NCI-H2029 treated with DMSO at 0.1 percent for 48 hours (cell line): ENCODE results near the gene BEST1.
"Not testable (repeated sequence)": the region's sequence is repeated elsewhere in the genome, so short reads cannot be mapped to it uniquely, and the experiment has no call there.

ENCODE experiments used
- DNase-seq: peaks from one replicate; lab custom pipeline; 2025; lab: John Stamatoyannopoulos, UW

BEST1 gene

GRCh38 chr11:61949169-61950034 lies 749 bp upstream of the BEST1 start:
- DNase-seq, result peak; percentile 45

DNA sequence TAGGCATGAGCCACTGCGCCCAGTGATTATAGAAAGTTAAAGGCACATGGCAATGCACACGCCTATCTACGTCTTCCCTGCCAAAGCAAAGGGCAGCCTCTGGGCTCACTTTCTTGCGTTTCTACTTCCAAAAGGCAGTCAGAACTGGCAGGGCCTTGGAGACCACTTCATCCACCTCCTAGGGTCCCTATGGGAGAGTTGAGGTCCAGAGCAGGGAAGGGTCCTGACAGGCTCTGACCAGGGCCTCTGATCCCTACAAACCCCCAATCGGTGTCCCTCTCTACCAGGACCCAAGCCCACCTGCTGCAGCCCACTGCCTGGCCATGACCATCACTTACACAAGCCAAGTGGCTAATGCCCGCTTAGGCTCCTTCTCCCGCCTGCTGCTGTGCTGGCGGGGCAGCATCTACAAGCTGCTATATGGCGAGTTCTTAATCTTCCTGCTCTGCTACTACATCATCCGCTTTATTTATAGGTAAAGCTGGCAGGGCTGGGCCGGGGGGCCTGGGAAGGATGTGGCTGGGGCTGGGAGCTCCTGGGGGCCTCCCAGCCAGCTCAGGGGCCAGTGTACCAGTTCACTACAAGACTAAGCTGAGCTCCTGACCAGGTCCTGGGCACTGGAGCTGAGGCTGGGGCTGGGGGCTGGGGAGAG lies 1.5 kb downstream of the BEST1 start:
- no peak for DNase-seq

GRCh38 chr11:61952882-61953281 lies 2.7 kb downstream of the BEST1 start:
- DNase-seq, result no peak

- DNase-seq, result not testable (repeated sequence)
These were observed 3.5 kb downstream of the BEST1 start for GRCh38 chr11:61953632-61954031.

DNA sequence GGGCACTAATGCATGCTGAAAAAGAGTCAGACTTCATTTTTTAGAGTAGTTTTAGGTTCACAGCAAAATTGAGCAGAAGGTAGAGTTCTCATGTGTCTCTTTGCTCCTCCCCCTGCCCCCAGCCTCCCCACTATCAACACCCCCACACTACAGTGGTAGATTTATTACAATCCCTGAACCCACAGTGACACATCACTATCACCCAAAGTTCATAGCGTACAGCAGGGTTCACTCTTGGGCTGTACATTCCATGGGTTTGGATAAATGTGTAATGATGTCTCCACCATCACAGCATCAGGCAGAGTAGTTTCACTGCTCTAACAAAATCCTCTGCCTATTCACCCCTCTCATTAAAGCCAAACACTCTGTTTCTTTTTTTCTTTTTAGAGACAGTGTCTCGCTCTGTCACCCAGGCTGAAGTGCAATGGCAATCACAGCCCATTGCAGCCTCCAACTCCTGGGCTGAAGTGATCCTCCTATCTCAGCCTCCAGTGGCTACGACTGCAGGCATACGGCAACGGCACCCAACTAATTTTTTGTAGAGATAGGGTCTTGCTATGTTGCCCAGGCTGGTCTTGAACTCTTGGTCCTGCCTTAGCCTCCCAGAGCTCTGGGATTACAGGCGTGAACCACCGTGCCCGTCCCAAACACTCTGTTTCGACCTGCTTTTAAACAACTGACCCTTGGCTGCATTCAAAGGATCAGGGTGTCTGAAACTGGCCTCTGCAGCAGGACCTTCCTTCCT lies 4.1 kb downstream of the BEST1 start:
- DNase-seq, result no peak

DNA sequence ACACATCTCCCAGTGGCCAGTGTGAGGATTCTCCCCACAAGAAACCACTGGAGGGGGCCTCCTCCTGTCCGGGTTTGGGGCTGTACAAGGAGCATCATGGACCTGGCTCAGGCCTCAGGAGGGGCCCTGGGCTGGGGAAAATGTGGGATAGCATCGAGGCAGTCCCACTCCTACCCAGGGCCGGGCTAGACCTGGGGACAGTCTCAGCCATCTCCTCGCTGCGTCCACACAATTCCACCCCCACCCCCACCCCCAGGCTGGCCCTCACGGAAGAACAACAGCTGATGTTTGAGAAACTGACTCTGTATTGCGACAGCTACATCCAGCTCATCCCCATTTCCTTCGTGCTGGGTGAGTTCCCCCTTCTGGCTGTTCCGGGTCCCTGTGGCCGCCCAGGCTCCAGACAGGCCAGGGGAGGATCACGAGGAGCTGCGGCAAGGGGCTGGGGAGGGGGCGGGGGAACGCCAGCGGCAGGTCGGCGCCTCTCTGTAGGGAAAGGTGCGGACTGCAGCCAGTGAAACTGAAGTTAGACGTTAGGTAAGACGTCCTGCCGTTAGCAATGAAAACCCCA lies 4.8 kb downstream of the BEST1 start:
- DNase-seq, result no peak

GRCh38 chr11:61955422-61956135 lies 5.4 kb downstream of the BEST1 start:
- no peak for DNase-seq

GRCh38 chr11:61956191-61957020 lies 6.3 kb downstream of the BEST1 start:
- DNase-seq, result no peak

DNA sequence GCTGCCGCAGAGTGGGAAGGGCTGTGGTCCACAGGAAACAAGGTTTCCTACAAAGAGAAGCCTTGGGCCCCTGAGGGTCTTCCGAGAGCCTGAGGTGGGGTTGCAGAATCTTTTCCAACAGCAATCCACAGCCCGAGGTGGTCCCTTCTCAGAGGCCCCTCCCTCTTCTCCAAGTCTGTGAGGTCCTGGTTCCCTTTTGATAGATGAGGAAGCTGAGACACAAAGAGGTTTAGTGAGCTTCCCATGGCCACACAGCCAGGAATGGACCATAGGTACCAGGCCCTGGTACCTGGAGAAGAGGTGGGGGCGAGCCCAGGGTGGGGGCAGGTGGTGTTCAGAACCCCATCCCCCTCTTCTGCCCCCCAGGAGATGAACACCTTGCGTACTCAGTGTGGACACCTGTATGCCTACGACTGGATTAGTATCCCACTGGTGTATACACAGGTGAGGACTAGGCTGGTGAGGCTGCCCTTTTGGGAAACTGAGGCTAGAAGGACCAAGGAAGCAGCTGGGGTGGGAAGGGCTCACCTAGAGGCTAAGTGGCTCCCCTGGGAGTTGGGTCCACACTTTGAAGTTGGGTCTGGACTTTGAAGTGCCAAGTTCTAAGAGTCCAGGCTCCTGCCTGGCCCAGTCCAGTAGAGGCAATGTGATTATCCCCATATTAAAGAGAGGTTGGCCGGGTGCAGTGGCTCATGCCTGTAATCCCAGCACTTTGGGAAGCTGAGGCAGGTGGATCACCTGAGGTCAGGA lies 7.0 kb downstream of the BEST1 start:
- no peak for DNase-seq

GRCh38 chr11:61958590-61958989 lies 8.4 kb downstream of the BEST1 start:
- no peak for DNase-seq

GRCh38 chr11:61959114-61959513 lies 9.0 kb downstream of the BEST1 start:
- no peak for DNase-seq

DNA sequence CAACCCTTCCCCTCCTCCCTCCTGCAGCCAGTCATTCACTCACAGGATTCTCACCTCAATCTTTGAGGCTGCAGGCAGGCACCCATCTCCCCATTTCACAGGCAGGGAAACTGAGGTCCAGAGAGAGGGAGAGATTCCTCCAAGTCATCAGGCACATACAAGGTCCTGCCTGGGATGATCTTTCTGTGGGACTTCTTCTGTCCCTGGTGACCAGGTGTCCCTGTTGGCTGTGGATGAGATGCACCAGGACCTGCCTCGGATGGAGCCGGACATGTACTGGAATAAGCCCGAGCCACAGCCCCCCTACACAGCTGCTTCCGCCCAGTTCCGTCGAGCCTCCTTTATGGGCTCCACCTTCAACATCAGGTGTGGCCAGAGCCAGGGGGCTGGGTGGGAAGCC lies 9.5 kb downstream of the BEST1 start:
- DNase-seq, result no peak

GRCh38 chr11:61960532-61960931 lies 10.4 kb downstream of the BEST1 start:
- no peak for DNase-seq

DNA sequence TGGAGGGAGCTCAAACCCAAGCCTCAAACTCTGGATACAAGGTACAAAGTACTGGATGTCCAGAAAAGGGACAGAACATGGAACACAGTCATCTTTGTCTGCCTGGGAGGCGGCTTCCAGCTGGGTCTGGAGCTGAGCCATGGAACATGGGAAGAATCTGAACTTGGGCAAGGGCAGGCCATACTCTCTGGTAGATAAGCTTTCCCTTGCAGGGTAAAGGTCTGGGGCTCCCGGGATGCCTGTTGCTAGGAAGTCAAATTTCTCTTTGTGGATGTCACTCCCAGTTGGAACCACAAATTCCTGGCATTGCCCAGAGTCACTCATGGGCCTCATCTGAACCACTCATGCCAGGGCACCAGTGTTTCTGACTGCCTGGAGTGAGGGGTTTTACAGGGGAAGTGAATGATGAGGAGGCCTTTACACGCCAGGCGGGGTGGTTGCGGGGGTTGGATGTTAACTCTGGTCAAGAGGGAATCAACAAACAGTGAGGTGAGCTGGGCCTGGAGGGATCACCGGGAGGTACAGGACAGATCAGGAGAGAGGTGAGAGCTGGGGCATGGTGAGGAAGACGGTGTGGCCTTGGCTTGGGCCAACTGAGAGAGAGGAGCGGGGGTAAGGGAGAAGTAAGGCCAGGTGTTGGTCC lies 11.5 kb downstream of the BEST1 start:
- no peak for DNase-seq

- no peak for DNase-seq
These were observed 12.3 kb downstream of the BEST1 start for GRCh38 chr11:61962213-61963015.

GRCh38 chr11:61963016-61963281 lies 12.8 kb downstream of the BEST1 start:
- DNase-seq, result no peak

- no peak for DNase-seq
These were observed 13.3 kb downstream of the BEST1 start for GRCh38 chr11:61963282-61964057.

DNA sequence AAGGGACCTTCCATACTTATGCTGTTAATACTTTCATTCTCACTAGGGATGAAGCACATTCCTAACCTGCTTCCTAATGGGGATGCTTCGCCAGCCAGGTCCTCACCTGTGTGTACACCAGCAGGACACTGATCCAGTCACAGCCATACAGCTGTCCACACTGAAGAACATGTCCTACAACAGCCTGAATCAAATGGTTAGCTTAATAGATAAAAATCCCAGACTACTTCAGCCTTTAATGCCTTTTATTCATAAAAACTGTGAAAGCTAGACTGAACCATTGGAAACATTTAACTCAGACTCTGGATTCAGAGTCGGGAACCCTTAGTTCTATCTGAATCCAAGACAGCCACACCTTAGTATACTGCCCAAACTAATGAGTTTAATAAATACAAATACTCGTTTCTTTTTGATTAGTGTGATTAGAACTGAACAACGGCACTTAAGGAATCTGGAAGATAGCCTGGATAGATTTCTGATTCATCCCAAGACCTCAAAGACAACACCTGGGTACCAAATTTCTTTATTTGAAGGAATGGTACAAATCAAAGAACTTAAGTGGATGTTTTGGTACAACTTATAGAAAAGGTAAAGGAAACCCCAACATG lies 14.0 kb downstream of the BEST1 start:
- DNase-seq, result no peak
